HG02763 (cell line): ENCODE data around the gene SKIDA1.
A peak's percentile ranks its signal among the peaks of the same experiment; 100 is the strongest.

Experiments used
- ATAC-seq: cut with Tn5 transposase; IDR thresholded peaks from one replicate; pipeline ENCODE4 v1.9.1; 2021; ENCODE audit warnings: mild to moderate bottlenecking, moderate library complexity; ENCODE audit not compliant: unreplicated experiment

SKIDA1 gene

GRCh38 chr10:21502348-21502740 is 23.1 kb downstream of the SKIDA1 start:
- ATAC-seq, result no peak

DNA sequence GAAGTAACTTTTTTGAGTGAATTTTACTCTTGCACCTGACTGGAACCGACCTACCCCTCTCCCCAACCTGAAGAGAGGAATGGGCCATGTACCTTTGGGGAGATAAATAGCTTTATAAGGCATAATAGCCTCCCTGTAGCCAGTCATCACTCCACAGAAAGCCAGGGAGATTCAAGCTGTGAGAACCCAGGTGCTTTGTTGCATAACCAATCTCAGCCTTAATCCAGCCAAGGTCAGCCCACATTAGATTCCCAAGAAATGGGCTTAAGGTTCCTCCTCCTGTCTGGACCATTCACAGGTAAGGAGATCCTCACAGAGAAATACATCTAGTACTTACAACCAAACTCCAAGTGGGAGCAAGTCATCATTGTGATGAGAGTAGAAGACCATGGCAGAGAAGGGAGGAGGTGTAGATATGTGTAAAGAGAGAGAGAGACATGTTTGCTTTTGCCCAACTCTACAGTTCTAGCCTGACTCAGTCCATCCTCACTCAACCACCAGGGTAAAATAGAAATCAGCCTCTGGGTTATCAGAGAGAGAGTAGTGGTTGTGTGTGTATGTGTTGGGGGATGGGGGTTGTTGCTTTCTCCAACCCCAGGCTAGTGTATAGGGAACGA is 23.6 kb downstream of the SKIDA1 start:
- no peak for ATAC-seq

DNA sequence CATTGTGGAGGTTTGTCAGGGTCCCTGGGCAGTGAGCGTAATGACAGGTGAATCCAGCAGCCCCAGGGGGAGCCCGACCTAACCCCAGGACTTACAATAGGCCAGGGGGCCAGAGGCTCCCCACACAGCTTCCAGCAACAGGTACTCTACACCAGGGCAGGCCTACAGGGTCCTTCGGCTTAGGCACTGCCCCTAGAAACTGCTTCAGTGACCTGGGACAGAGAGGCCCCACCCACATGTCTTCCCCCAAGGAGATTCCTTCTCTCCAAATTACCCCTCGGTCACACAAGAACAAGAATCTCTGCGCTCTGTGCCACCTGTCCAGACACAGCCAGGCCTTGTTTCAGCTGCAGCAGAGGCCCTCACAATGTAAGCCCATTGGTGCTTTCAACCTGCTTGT is 24.4 kb downstream of the SKIDA1 start:
- ATAC-seq, result no peak

GRCh38 chr10:21500578-21500910 is 24.9 kb downstream of the SKIDA1 start:
- ATAC-seq, result no peak

DNA sequence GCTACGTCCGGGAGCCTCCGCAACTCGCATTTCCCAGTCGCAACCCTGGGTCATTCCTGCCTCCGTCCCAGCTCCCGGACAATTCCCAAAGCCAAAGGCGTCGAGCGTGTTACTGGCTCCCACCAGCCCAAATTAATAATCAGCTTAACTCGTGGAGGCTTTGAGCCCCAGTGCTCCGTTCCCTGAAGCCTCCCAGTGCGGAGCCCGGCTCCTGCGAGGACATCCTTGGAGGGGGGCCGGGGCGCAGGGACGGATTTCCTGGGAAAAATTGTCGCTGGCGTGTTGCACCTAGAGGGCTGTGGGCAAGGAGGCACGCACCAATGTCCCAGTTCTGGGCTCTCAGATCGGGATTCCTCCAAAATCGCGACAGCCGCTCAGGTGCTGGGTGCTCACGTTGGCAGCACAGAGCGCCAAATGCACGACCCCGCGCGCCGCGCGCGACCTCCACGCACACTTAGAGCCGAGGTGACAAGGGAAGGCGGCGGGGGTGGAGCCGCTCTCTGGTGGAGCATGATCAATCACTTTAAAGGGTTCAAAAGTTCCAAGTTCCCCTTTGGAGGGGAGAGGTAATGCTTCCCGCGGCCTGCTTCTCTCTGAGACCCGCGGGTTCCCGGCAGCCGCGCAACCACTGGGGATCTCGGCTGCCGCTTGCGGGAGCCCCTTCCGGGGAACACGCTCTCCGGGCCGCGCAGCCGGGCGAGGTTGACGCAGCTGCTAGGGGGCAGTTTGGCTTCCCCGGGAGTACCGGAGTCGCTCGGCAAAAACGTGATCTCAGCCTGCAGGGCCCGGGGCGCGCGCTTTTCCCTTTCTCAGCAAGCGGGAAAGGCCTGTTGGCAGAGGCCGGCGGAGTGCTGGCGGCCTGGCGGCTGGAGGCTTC is 25.5 kb downstream of the SKIDA1 start:
- ATAC-seq, result no peak

GRCh38 chr10:21498986-21499385 is 26.5 kb downstream of the SKIDA1 start:
- no peak for ATAC-seq

DNA sequence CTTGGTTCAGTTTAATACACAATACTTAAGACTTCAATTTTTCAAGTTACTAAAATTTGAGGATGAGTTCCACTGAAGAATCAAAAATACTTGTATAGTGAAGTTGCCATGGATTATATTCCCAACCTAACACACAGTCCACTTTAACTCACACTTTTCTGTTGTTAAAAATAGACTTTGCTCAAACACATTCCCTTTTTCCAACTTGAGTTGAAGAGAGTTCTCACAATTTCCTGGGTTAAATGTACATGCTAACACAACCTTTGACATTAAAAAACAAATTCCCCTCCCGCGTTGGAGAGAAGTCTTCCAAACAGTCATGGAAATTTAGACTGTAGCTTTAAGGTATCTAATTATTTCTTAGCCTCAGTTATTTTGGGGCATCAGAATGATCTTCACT is 27.1 kb downstream of the SKIDA1 start:
- ATAC-seq, result no peak

- ATAC-seq, result no peak
Measured at GRCh38 chr10:21497177-21497807, 28.2 kb downstream of the SKIDA1 start.

DNA sequence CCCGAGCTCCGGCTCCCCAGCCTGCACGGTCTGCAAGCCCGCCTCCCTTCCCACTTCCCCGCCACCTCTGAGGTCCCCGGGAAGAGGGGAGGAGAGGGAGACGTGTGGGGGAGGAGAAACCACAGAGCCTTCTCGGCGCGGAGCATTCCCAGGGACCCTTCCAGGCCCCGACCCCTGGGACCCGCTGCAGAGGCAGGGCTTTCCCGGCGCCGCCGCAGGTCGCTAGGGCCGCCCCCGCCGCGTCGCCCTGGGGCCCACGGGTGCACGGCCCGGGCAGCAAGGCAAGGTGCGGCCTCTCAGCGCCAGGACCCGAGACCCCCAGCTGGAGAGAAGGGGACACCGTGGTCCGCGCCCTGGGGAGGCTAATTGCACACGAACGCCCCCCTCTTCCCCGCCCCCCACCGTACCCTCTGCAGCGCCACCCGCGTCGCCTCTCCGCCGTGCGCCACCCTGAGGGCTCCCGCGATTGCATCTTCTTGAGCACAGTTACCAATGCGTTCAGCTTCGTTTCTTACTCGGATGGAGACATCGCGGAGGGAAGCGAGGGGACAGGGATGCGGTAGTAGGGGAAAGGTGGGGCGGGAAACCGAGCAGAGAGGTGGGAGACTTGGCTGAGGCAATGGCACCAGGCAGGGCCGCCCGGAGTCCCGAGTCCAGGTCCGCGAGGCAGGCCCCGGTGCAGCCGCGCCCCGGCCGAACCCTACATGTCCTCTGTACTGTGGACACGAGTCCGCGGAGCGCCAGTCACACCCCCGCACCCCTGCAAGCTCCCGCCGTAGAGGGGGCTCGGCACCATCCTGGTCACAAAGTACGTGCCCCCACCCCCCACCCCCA is 28.9 kb downstream of the SKIDA1 start:
- ATAC-seq, result peak; percentile 49

DNA sequence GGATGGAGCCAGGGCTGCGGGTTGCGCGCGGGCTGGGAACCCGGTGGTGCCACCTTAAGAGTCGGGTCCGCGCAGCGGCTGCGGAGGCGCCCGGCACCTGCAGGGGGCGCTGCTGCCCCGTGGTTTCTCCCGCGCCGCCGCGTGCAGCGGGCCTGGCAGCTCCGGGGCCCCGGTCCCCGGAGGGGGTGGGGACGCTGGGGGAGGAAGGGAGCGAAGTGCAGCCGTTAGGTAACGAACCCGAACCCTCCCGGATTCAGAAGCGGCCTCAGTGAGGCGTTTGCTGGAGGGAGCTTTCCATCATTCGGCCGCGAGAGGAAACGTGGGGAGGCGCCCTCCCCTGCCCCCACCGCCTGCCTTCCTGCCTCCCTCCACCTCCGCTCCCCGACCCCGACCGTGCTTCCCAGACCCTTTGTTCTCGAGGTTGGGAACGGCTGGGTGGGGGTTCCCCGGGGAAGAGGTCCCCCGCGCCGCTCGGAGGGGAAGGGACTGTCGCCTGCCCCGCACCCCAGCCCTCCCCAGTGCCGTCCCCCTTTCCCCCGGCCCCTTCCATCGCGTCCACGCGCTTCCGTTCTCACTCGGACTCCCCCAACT is 29.6 kb downstream of the SKIDA1 start:
- ATAC-seq, result peak; percentile 70

DNA sequence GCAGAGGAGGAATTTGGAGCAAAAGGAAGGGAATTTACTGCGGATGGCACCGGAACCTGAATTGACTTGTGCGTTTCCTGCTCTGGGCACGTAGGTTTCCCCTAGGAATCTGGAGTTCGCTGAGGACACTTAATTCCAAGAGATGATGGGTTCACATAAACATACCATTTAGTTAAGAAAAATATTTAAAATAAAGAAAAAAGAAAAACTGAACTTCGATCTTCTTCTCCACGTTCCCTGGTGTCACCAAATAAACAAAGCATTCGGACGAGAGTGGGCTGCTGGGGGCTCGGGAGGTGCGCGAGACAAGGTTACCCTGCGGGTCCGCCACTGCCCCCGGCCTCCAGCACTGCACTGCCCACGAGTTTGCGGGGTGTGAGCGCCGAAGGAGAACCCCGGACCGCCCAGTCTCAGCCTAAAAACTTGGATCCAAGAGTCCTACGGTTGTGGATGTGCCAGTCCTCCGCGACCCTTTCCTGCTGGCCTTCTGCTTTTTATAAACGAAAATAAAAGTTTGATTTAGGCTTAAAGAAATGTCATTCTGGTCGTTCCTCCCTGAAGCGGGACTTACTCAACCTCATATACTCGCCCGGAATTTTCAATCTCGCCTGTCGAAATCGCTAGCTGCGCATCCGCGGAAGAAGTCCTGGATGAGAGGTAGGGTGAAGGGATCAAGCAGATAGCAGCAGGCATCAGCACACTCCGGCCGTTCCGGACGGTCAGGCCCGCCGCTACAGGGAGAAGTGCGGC is 30.3 kb downstream of the SKIDA1 start:
- ATAC-seq, result no peak

DNA sequence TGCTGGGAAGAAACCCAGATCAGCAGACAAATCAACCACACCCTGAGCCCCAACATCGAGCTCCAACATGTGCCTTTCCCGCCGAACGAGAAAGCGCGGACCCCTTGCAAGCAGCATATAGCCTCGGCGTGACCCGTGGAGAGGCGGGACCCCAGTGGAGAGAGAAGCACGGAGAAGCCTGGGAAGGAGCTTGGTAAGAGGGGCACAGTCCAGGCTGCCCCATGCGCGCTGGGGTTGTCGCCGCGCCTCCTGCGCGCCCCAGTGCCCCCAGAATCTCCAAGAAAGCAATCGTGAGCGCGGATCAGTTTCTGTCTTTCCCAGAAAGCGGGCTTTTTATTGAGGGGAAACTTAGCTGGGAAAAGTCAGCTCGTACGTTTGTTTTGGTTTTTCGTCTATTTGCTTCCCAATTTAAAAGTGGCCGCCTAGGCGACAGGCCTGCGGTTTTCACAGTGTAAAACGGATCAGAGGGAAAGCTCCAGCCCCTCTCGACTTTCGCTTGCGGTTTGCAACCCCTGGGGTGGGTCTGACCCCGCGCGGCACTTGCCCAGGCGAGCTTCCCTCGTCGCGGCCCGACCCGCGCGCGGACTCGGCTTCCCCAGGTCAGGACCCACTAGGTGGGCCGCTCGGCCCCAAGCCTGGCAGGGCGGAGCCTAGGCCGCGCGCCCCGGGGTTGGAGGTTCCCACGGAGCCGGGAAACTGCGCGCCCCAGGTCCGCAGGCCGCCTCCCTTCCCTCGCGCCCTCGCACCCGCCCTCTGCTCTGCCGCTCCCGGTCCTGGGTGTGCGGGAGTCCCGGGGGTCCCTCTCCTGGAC is 31.1 kb downstream of the SKIDA1 start:
- ATAC-seq, result no peak

DNA sequence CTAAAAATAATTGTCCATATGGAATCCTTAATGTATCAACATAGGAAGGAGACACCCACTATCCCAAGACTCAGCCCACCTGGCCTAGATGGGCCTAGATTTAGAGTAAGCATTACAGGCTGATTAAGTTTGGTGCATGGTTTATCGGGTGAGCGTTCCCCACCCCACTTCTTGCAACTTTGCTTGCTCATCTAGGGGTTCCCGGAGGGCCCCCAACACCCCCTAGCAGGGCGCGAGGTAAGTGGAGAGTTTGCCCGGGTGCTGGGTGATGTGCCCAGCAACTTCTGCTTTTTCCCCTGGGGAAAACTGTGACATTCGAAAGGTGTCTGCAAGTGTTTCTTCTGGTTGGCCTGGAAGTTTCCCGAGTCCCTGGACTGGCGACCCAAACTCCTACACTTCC is 31.7 kb downstream of the SKIDA1 start:
- no peak for ATAC-seq

GRCh38 chr10:21492421-21492820 is 33.1 kb downstream of the SKIDA1 start:
- ATAC-seq, result no peak

DNA sequence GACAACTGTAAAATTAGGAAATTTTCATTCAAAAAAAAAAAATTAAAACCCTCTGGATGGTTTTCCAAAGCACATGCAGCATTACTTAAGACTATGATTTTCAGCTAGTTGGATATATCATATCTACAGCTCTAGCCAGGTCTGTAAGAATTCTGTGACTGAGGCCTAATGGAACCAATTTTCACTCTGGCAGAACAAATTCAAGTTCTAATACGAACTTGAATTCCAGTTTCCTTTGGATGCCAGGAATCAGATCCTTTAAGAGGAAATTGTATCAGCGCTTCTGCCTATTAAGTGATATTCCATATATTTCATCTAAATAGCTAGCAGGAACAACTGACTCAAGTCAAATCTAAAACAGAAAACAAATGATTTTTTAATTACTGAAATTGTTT is 34.8 kb downstream of the SKIDA1 start:
- no peak for ATAC-seq

DNA sequence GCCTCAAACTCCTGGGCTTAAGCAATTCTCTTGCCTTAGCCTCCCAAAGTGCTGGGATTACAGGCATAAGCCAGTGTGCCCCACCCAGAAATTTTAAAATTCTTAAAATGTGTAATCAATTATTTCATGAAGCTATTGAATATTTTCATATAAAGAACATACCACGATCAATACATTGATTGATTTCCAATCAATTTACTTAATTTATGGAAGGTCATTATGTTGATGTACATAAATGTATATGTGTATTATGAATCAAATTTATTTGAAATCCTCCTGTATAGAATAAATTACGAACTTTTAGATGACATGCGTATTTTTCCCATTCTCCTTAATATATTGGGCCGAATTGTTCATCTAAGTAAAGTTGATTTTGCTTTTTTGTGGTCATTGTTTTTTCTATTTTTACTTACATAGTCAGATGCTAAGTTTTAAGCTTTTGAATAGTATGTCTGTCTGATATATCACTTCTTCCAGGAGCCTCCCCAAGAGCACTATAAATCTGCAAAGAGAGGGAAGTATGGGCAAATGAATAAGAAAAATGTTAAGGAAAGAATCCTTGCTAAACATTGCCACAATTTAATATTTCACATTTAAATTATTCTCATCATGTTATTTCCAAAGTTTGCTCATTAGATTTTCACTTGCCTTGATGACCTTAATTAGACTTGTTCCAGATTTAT is 35.3 kb downstream of the SKIDA1 start:
- no peak for ATAC-seq

GRCh38 chr10:21488957-21489446 is 36.5 kb downstream of the SKIDA1 start:
- no peak for ATAC-seq

DNA sequence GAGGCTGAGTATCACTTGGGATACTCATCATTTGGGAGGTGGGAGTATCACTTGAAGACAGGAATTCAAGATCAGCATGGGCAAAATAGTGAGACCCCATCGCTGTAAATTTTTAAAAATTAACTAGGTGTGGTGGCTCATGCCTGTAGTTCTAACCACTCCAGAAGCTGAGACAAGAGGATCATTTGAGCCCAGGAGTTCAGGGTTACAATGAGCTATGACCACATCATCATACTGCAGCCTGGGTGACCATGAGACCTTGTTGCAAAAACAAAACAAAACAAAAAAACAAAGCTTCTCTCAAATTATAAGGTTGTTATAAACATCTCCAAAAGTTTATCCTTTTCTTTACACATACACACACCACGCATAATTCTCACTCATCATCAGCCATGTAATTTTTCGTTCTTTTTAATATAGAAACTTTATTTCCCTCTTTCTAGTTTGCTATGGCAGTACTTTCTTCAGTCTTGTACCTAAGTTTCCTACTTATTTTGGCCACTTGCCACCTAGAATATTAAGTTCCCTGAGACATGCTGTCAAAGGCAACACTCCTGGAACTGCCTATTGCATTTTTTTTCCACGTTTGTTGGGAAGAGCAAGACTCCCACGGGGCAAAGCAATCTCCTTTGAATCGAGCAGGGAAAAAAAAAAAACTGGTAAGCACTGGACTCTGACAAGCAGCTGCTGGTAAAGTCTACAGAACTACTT is 37.1 kb downstream of the SKIDA1 start:
- ATAC-seq, result no peak
